22Rv1 (cell line): ENCODE results near the gene AHCYL2.

Experiments
- H3K27ac ChIP-seq: fragments of 450-650 bp; 2 replicates; pipeline ENCODE4 v1.5.1; 2017
- CTCF ChIP-seq: fragments of 450-650 bp; IDR thresholded peaks from 2 replicates; pipeline ENCODE4 v1.5.1; 2017; ENCODE audit warnings: mild to moderate bottlenecking
- ZFX ChIP-seq: fragments of 450-650 bp; IDR thresholded peaks from 2 replicates; pipeline ENCODE4 v1.6.1; 2017; ENCODE audit warnings: antibody characterized with exemption, borderline replicate concordance

AHCYL2 gene

GRCh38 chr7:129224251-129225205, at the start of gene AHCYL2:
TSS of gene AHCYL2 (plus strand) at chr7:129225030.
- TF ChIP-seq ZFX (no peak), CTCF (no peak)
- peak within 1 kb of the TSS; percentile 96 for H3K27ac ChIP-seq

GRCh38 chr7:129176916-129177710, 47.7 kb upstream of the AHCYL2 start:
- no peak overlapping the region for H3K27ac ChIP-seq
- TF ChIP-seq CTCF (no peak), ZFX (no peak)

- no peak overlapping the region for H3K27ac ChIP-seq
- TF ChIP-seq CTCF, result no peak
Measured at GRCh38 chr7:129184981-129185670, 39.7 kb upstream of the AHCYL2 start.

- H3K27ac ChIP-seq, result no peak overlapping the region
- TF ChIP-seq ZFX, result no peak
- no peak for TF ChIP-seq CTCF
Measured at GRCh38 chr7:129186749-129187260, 38.0 kb upstream of the AHCYL2 start.

GRCh38 chr7:129187681-129188371, 37.0 kb upstream of the AHCYL2 start:
- no peak for TF ChIP-seq CTCF
- TF ChIP-seq ZFX, result no peak
- H3K27ac ChIP-seq, result no peak overlapping the region

GRCh38 chr7:129188372-129188891, 36.4 kb upstream of the AHCYL2 start, which contains the start of gene SMO:
TSS of gene SMO (plus strand) at chr7:129188633. CDS start at chr7:129189152, 519 bp downstream.
- no peak within 1 kb of the TSS for H3K27ac ChIP-seq
- TF ChIP-seq CTCF, result no peak
- TF ChIP-seq ZFX, result no peak
